ENCODE data around the gene S100A16. TPM values are rescaled to one million over a fixed set of nuclear protein-coding genes. Genes with fewer than 3 reads are reported as not detected.

Gene S100A16
- total RNA-seq, 1 experiment from 2014 or later = 14.6 TPM

DNA sequence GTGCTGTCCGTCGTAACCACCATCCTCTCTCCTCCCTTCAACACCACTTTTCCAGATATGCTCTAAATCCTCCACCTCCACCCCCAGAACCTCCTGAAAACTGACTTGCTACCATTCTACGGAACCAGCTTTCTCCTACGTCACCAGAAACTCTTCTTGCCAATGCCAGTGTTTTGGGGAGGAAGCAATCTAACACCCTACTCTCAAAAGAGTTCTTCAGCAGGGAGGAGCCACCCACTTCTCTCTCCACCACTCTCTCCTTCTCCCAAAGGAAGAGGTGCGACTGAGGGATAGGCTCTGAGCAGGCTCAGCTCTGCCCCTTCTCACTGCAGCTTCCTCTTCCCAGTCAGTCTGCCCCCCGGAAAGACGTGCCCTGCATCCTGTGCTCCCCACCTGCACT lies 41.2 kb downstream of the S100A16 start:
- Mint-ChIP-seq H3K4me1 (peaks cover 22% of the 10 kb centered on the region), H3K27me3 (ENCODE audit: low read depth) (peaks cover 2% of the 10 kb centered on the region; the same call in 1 of the 2 replicates), H3K9me3 (no peaks in the 10 kb centered on the region), H3K27ac (no peak overlapping the region), H3K4me3 (no peak overlapping the region), H3K36me3 (peaks cover 3% of the 10 kb centered on the region; the same call in 1 of the 2 replicates)
- TF ChIP-seq GRHL2 (CRISPR knock-in tag; IDR thresholded peaks at IDR 0.05; ENCODE audit: insufficient replicate concordance, severe bottlenecking) (no peak), MXD4 (CRISPR knock-in tag; IDR thresholded peaks at IDR 0.05; ENCODE audit: borderline replicate concordance) (no peak), JAZF1 (CRISPR knock-in tag; IDR thresholded peaks at IDR 0.05) (no peak), NFE2L1 (CRISPR knock-in tag; IDR thresholded peaks at IDR 0.05) (no peak), ZNF423 (CRISPR knock-in tag; IDR thresholded peaks at IDR 0.05) (no peak), FOXP1 (CRISPR knock-in tag; IDR thresholded peaks at IDR 0.05; ENCODE audit: borderline replicate concordance) (no peak), PRRX2 (CRISPR knock-in tag; IDR thresholded peaks at IDR 0.05) (no peak), ZNF671 (CRISPR knock-in tag; IDR thresholded peaks at IDR 0.05) (no peak), ZBTB21 (CRISPR knock-in tag; IDR thresholded peaks at IDR 0.05; ENCODE audit: borderline replicate concordance) (no peak)
- TF ChIP-seq, protein P1, sequence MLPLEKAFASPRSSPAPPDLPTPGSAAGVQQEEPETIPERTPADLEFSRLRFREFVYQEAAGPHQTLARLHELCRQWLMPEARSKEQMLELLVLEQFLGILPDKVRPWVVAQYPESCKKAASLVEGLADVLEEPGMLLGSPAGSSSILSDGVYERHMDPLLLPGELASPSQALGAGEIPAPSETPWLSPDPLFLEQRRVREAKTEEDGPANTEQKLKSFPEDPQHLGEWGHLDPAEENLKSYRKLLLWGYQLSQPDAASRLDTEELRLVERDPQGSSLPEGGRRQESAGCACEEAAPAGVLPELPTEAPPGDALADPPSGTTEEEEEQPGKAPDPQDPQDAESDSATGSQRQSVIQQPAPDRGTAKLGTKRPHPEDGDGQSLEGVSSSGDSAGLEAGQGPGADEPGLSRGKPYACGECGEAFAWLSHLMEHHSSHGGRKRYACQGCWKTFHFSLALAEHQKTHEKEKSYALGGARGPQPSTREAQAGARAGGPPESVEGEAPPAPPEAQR (CRISPR knock-in tag; IDR thresholded peaks at IDR 0.05) = no peak
- TF ChIP-seq, protein P2, sequence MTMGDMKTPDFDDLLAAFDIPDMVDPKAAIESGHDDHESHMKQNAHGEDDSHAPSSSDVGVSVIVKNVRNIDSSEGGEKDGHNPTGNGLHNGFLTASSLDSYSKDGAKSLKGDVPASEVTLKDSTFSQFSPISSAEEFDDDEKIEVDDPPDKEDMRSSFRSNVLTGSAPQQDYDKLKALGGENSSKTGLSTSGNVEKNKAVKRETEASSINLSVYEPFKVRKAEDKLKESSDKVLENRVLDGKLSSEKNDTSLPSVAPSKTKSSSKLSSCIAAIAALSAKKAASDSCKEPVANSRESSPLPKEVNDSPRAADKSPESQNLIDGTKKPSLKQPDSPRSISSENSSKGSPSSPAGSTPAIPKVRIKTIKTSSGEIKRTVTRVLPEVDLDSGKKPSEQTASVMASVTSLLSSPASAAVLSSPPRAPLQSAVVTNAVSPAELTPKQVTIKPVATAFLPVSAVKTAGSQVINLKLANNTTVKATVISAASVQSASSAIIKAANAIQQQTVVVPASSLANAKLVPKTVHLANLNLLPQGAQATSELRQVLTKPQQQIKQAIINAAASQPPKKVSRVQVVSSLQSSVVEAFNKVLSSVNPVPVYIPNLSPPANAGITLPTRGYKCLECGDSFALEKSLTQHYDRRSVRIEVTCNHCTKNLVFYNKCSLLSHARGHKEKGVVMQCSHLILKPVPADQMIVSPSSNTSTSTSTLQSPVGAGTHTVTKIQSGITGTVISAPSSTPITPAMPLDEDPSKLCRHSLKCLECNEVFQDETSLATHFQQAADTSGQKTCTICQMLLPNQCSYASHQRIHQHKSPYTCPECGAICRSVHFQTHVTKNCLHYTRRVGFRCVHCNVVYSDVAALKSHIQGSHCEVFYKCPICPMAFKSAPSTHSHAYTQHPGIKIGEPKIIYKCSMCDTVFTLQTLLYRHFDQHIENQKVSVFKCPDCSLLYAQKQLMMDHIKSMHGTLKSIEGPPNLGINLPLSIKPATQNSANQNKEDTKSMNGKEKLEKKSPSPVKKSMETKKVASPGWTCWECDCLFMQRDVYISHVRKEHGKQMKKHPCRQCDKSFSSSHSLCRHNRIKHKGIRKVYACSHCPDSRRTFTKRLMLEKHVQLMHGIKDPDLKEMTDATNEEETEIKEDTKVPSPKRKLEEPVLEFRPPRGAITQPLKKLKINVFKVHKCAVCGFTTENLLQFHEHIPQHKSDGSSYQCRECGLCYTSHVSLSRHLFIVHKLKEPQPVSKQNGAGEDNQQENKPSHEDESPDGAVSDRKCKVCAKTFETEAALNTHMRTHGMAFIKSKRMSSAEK (CRISPR knock-in tag; IDR thresholded peaks at IDR 0.05; ENCODE audit: borderline replicate concordance) = no peak
- TF ChIP-seq, protein P3, sequence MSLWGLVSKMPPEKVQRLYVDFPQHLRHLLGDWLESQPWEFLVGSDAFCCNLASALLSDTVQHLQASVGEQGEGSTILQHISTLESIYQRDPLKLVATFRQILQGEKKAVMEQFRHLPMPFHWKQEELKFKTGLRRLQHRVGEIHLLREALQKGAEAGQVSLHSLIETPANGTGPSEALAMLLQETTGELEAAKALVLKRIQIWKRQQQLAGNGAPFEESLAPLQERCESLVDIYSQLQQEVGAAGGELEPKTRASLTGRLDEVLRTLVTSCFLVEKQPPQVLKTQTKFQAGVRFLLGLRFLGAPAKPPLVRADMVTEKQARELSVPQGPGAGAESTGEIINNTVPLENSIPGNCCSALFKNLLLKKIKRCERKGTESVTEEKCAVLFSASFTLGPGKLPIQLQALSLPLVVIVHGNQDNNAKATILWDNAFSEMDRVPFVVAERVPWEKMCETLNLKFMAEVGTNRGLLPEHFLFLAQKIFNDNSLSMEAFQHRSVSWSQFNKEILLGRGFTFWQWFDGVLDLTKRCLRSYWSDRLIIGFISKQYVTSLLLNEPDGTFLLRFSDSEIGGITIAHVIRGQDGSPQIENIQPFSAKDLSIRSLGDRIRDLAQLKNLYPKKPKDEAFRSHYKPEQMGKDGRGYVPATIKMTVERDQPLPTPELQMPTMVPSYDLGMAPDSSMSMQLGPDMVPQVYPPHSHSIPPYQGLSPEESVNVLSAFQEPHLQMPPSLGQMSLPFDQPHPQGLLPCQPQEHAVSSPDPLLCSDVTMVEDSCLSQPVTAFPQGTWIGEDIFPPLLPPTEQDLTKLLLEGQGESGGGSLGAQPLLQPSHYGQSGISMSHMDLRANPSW (CRISPR knock-in tag; conservative IDR thresholded peaks at IDR 0.05; ENCODE audit: low read depth) = no peak
- TF ChIP-seq, protein P4, sequence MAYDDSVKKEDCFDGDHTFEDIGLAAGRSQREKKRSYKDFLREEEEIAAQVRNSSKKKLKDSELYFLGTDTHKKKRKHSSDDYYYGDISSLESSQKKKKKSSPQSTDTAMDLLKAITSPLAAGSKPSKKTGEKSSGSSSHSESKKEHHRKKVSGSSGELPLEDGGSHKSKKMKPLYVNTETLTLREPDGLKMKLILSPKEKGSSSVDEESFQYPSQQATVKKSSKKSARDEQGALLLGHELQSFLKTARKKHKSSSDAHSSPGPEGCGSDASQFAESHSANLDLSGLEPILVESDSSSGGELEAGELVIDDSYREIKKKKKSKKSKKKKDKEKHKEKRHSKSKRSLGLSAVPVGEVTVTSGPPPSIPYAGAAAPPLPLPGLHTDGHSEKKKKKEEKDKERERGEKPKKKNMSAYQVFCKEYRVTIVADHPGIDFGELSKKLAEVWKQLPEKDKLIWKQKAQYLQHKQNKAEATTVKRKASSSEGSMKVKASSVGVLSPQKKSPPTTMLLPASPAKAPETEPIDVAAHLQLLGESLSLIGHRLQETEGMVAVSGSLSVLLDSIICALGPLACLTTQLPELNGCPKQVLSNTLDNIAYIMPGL (CRISPR knock-in tag; IDR thresholded peaks at IDR 0.05) = no peak
- TF ChIP-seq, protein P5, sequence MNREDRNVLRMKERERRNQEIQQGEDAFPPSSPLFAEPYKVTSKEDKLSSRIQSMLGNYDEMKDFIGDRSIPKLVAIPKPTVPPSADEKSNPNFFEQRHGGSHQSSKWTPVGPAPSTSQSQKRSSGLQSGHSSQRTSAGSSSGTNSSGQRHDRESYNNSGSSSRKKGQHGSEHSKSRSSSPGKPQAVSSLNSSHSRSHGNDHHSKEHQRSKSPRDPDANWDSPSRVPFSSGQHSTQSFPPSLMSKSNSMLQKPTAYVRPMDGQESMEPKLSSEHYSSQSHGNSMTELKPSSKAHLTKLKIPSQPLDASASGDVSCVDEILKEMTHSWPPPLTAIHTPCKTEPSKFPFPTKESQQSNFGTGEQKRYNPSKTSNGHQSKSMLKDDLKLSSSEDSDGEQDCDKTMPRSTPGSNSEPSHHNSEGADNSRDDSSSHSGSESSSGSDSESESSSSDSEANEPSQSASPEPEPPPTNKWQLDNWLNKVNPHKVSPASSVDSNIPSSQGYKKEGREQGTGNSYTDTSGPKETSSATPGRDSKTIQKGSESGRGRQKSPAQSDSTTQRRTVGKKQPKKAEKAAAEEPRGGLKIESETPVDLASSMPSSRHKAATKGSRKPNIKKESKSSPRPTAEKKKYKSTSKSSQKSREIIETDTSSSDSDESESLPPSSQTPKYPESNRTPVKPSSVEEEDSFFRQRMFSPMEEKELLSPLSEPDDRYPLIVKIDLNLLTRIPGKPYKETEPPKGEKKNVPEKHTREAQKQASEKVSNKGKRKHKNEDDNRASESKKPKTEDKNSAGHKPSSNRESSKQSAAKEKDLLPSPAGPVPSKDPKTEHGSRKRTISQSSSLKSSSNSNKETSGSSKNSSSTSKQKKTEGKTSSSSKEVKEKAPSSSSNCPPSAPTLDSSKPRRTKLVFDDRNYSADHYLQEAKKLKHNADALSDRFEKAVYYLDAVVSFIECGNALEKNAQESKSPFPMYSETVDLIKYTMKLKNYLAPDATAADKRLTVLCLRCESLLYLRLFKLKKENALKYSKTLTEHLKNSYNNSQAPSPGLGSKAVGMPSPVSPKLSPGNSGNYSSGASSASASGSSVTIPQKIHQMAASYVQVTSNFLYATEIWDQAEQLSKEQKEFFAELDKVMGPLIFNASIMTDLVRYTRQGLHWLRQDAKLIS (CRISPR knock-in tag; IDR thresholded peaks at IDR 0.05; ENCODE audit: borderline replicate concordance) = no peak
- ChIA-PET POLR2A (interaction anchor here (2.5 kb wide), 1 partner anchor 62 kb away, joined by 9 read pairs; the partner anchor contains the start of gene CHTOP), CTCF (interaction anchor here (0.7 to 6.1 kb wide), 24 partner anchors 9 to 279 kb away, joined by 3 to 188 read pairs (median 6); partner anchors contain the start of genes CHTOP, S100A1, S100A13 and S100A14)
- ATAC-seq = no peak
- no peak for DNase-seq (ENCODE audit: low spot score)

Data from WTC11 (cell line).